B cell (primary cell): Measurements from ENCODE around the gene TRIP11. TPM values are rescaled to one million over a fixed set of nuclear protein-coding genes. Genes with fewer than 3 reads are reported as not detected.

Experiments used
- ATAC-seq: fragments of 200-7000 bp; cut with Tn5 transposase; one replicate; pipeline ENCODE4 v1.10.0; 2021; ENCODE audit warnings: low read depth, mild to moderate bottlenecking, moderate number of reproducible peaks, moderate library complexity
- CTCF ChIA-PET: fragments of 350-600 bp; sonication (Branson Sonifier 250); formaldehyde crosslinking; loops from one replicate; lab custom pipeline; 2021; ENCODE audit warnings: antibody characterized with exemption, inconsistent platforms; lab: Charles Lee
- POLR2A ChIA-PET: fragments of 350-600 bp; sonication (Branson Sonifier 250); formaldehyde crosslinking; loops from one replicate; lab custom pipeline; 2021; ENCODE audit warnings: antibody characterized with exemption; lab: Charles Lee
- DNase-seq: peaks from one replicate; pipeline ENCODE4 v3.0.0; 2013
- H2AFZ ChIP-seq: 2 replicates; pipeline ENCODE4 v1.6.1; 2012; ENCODE audit warnings: mild to moderate bottlenecking, low read depth, low read length; ENCODE audit not compliant: insufficient read depth, poor library complexity, severe bottlenecking
- H3K27ac ChIP-seq, 2 donors: 1 replicate in 1 of 2; 2 replicates in 1 of 2; pipeline ENCODE4 v1.5.1; 2012 to 2013; ENCODE audit warnings: low read length in 2 of 2, mild to moderate bottlenecking in 2 of 2, moderate library complexity in 1 of 2
- H3K27me3 ChIP-seq, 4 experiments: fragments of 200-600 bp in 1 of 4; sonication (generic) in 1 of 4; replicated peaks in 1 of 4; 1 replicate in 2 of 4; 2 replicates in 2 of 4; pipeline versions ENCODE4 v1.6.1 to v1.7.0; 2013 to 2016; ENCODE audit warnings: low read length in 3 of 4, mild to moderate bottlenecking in 2 of 4, mixed read lengths in 1 of 4, moderate library complexity in 1 of 4; ENCODE audit not compliant: insufficient read depth in 4 of 4, control insufficient read depth in 3 of 4; ENCODE audit errors: control extremely low read depth in 1 of 4
- H3K36me3 ChIP-seq, 2 experiments: replicated peaks in 1 of 2; 1 replicate in 1 of 2; 2 replicates in 1 of 2; pipeline versions ENCODE4 v1.6.1 to v1.7.1; 2013; ENCODE audit warnings: low read length in 1 of 2; ENCODE audit not compliant: insufficient read depth in 2 of 2, control insufficient read depth in 1 of 2; ENCODE audit errors: control extremely low read depth in 1 of 2, extremely low read depth in 1 of 2
- H3K4me1 ChIP-seq, 2 donors: fragments of 200-600 bp in 1 of 2; sonication (generic) in 1 of 2; 1 replicate in 1 of 2; 2 replicates in 1 of 2; pipeline versions ENCODE4 v1.5.1 to v1.6.1; 2013 to 2017; ENCODE audit warnings: low read length in 2 of 2; ENCODE audit not compliant: control insufficient read depth in 2 of 2, insufficient read depth in 2 of 2
- H3K4me2 ChIP-seq: replicated peaks from 2 replicates; pipeline ENCODE3; 2012; ENCODE audit warnings: mild to moderate bottlenecking, low read depth, low read length; ENCODE audit not compliant: poor library complexity, severe bottlenecking
- H3K4me3 ChIP-seq, 5 experiments: fragments of 200-600 bp in 1 of 5; sonication (generic) in 1 of 5; 1 replicate in 3 of 5; 2 replicates in 2 of 5; pipeline versions ENCODE4 v1.5.1 to v1.7.0; 2011 to 2016; ENCODE audit warnings: low read length in 4 of 5, mild to moderate bottlenecking in 4 of 5, low read depth in 2 of 5, control low read depth in 1 of 5, moderate library complexity in 1 of 5; ENCODE audit not compliant: insufficient read depth in 1 of 5; ENCODE audit errors: control extremely low read depth in 1 of 5, extremely low read depth in 1 of 5
- H3K79me2 ChIP-seq: fragments of 200-600 bp; sonication (generic); one replicate; pipeline ENCODE4 v1.6.0; 2016; ENCODE audit warnings: low read length; ENCODE audit not compliant: control insufficient read depth, insufficient read depth
- H3K9ac ChIP-seq: fragments of 200-600 bp; sonication (generic); 2 replicates; pipeline ENCODE4 v1.6.1; 2017; ENCODE audit warnings: mild to moderate bottlenecking, low read length, moderate library complexity
- H3K9me3 ChIP-seq, 3 donors: one replicate each; pipeline versions ENCODE4 v1.6.1 to v1.7.1; 2013; ENCODE audit warnings: low read length in 2 of 3; ENCODE audit not compliant: control insufficient read depth in 2 of 3, insufficient read depth in 1 of 3; ENCODE audit errors: control extremely low read depth in 1 of 3
- H4K20me1 ChIP-seq: 2 replicates; pipeline ENCODE4 v1.6.0; 2012; ENCODE audit warnings: mild to moderate bottlenecking, low read length; ENCODE audit not compliant: insufficient read depth, control insufficient read depth, poor library complexity, severe bottlenecking
- H3K27ac Mint-ChIP-seq: one replicate; pipeline ENCODE4 v1.8.0; 2021; ENCODE audit warnings: mixed read lengths
- H3K27me3 Mint-ChIP-seq: one replicate; pipeline ENCODE4 v1.8.0; 2021; ENCODE audit warnings: mixed read lengths
- H3K4me1 Mint-ChIP-seq: one replicate; pipeline ENCODE4 v1.8.0; 2021; ENCODE audit warnings: mixed read lengths
- H3K4me3 Mint-ChIP-seq: one replicate; pipeline ENCODE4 v1.8.0; 2021; ENCODE audit warnings: mixed read lengths
- H3K9me3 Mint-ChIP-seq: one replicate; pipeline ENCODE4 v1.8.0; 2022; ENCODE audit warnings: mixed read lengths; ENCODE audit not compliant: insufficient read depth
- EZH2 ChIP-seq: IDR thresholded peaks from 2 replicates; pipeline ENCODE4 v1.6.1; 2012; ENCODE audit warnings: borderline replicate concordance, low read depth, mild to moderate bottlenecking, moderate library complexity, low read length; ENCODE audit not compliant: insufficient read depth, poor library complexity, severe bottlenecking
- WGBS: methylation state at CpG from one replicate; pipeline ENCODE4 v1.1.5; 2013; ENCODE audit warnings: missing lambda C conversion rate; ENCODE audit not compliant: insufficient coverage; 5-methylcytosine and 5-hydroxymethylcytosine counted together
- intact Hi-C: fragments of 100-400 bp; cut with micrococcal nuclease; formaldehyde crosslinking; loops from one replicate; pipeline ENCODE4 v1.10.0; 2022
- polyA plus RNA-seq: library from polyadenylated mRNA; depleted of rRNA; stranded (reverse); fragments of >200 nt; gene quantifications from 2 replicates; pipeline ENCODE4 v1.2.3, GENCODE V29; 2012
- total RNA-seq, 2 donors: library from RNA; stranded (reverse); fragments of 120-200 nt in 1 of 2; gene quantifications; 1 replicate in 1 of 2; 2 replicates in 1 of 2; pipeline versions ENCODE4 v1.2.3 to v1.2.4, GENCODE V29; 2013 to 2022
- TF ChIP-seq, protein P1 (sequence below): fragments of 200-600 bp; IDR thresholded peaks from one replicate; pipeline ENCODE4 v1.8.0; 2022; ENCODE audit warnings: antibody characterized with exemption, mild to moderate bottlenecking

TRIP11 gene
- total and polyA plus RNA-seq, 2 donors (not counting 1 experiment from before 2014, with no cell fraction given), result 6.4 to 62.2 TPM

DNA sequence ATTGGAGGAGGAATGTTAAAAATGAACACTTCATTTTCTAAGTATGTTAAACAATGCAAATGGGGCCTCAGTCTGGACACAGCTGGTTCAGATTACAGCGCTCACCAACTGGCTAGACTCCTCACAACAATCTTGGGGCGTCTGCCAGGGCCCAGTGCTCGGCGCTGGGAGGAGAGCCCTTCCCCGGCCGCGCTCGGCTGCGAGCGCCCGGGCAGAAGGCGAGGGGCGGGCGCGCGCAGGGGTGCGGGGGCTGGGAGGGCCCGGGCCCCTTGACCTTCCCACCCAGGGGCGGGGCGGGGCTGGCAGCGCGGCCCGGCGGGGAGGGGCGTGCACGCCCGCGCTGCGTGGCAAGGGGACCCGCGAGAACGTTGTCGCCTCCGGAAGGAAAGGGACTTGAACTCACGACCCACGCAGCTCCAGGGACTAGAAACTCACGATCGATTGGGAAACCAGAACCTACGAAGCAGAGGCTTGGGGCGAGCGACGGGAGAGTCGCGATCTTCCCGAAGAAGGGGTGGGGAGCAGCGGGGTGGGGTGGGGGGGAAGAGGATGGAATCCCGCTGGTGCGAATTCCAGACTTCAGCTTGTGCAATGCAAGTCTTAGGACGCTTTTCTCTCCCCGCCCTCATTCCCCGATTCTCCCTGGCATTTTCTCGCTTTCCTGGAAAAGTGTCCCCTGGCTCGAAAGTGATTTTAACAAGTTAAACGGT lies 92.2 kb downstream of the TRIP11 start, which contains the start of gene FBLN5:
Gene FBLN5 (minus strand): TSS at position 220 of the 710 bp plus-strand sequence. CDS start 465 bp downstream, outside the sequence.
- CTCF ChIA-PET, result no interaction called here
- Histone ChIP-seq H3K4me2 (peak within 1 kb of the TSS; percentile 81), H2AFZ (peak within 1 kb of the TSS; percentile 70), H3K4me1 (peaks cover 10 to 13% of the 10 kb centered on the region in 2 donors), H3K79me2 (no peaks in the 10 kb centered on the region), H3K27me3 (peaks cover 0 to 31% (median 21%) of the 10 kb centered on the region in 4 experiments), H3K4me3 (peak within 1 kb of the TSS in 4 of 5 experiments; percentile 8 to 43 (median 38)), H3K9me3 (no peaks in the 10 kb centered on the region), H3K27ac (no peak within 1 kb of the TSS), H3K9ac (peak within 1 kb of the TSS; percentile 53), H3K36me3 (no peaks in the 10 kb centered on the region), H4K20me1 (no peaks in the 10 kb centered on the region)
- Mint-ChIP-seq H3K4me3 (peak within 1 kb of the TSS; percentile 85), H3K9me3 (no peaks in the 10 kb centered on the region), H3K27ac (no peak within 1 kb of the TSS), H3K27me3 (peaks cover 43% of the 10 kb centered on the region), H3K4me1 (peaks cover 13% of the 10 kb centered on the region)
- peak; percentile 41 for ATAC-seq
- 2% methylated on average over 43 of the region's 54 CpGs for WGBS
- DNase-seq, result peak; percentile 22
- intact Hi-C loops, result no loop called here
- no peak for TF ChIP-seq EZH2
- TF ChIP-seq, protein P1, sequence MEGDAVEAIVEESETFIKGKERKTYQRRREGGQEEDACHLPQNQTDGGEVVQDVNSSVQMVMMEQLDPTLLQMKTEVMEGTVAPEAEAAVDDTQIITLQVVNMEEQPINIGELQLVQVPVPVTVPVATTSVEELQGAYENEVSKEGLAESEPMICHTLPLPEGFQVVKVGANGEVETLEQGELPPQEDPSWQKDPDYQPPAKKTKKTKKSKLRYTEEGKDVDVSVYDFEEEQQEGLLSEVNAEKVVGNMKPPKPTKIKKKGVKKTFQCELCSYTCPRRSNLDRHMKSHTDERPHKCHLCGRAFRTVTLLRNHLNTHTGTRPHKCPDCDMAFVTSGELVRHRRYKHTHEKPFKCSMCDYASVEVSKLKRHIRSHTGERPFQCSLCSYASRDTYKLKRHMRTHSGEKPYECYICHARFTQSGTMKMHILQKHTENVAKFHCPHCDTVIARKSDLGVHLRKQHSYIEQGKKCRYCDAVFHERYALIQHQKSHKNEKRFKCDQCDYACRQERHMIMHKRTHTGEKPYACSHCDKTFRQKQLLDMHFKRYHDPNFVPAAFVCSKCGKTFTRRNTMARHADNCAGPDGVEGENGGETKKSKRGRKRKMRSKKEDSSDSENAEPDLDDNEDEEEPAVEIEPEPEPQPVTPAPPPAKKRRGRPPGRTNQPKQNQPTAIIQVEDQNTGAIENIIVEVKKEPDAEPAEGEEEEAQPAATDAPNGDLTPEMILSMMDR, result no peak
- POLR2A ChIA-PET, result no interaction called here
